Thoracic aorta (tissue), 2 donors: ENCODE data around the gene PTGDR. TPM values are rescaled to one million over a fixed set of nuclear protein-coding genes. Genes with fewer than 3 reads are reported as not detected.

Source experiments
- ATAC-seq: fragments of 150-250 bp; one replicate; pipeline ENCODE4 v1.8.0; 2017; ENCODE audit warnings: low read depth; ENCODE audit not compliant: insufficient number of reproducible peaks, low FRiP score
- DNase-seq: peaks from one replicate; pipeline ENCODE4 v3.0.0-alpha.2; 2020; ENCODE audit warnings: low spot score
- H3K27ac ChIP-seq, 2 donors: fragments of 200-600 bp; sonication (generic); 1 replicate in 1 of 2; 2 replicates in 1 of 2; pipeline ENCODE4 v1.5.1; 2016; ENCODE audit warnings: mild to moderate bottlenecking in 2 of 2, moderate library complexity in 2 of 2
- H3K27me3 ChIP-seq: fragments of 200-600 bp; sonication (generic); replicated peaks from 2 replicates; pipeline ENCODE4 v1.6.0; 2016; ENCODE audit warnings: mild to moderate bottlenecking; ENCODE audit not compliant: insufficient read depth
- H3K36me3 ChIP-seq: fragments of 200-600 bp; sonication (generic); one replicate; pipeline ENCODE4 v1.5.1; 2016
- H3K4me1 ChIP-seq, 2 donors: fragments of 200-600 bp; sonication (generic); 1 replicate in 1 of 2; 2 replicates in 1 of 2; pipeline versions ENCODE4 v1.5.1 to v1.6.0; 2016; ENCODE audit warnings: low read depth in 2 of 2, mild to moderate bottlenecking in 1 of 2; ENCODE audit not compliant: control insufficient read depth in 1 of 2
- H3K4me3 ChIP-seq: fragments of 200-600 bp; sonication (generic); 2 replicates; pipeline ENCODE4 v1.5.1; 2016; ENCODE audit warnings: mild to moderate bottlenecking
- H3K9me3 ChIP-seq: fragments of 200-600 bp; sonication (generic); 2 replicates; pipeline ENCODE4 v1.5.1; 2016
- CTCF ChIP-seq: fragments of 200-600 bp; sonication (generic); IDR thresholded peaks from one replicate; pipeline ENCODE4 v1.5.1; 2019; ENCODE audit warnings: antibody characterized with exemption
- total RNA-seq, 2 donors: library from RNA; depleted of rRNA; stranded (reverse); fragments of >200 nt; gene quantifications; one replicate each; pipeline versions ENCODE4 v1.1.0 to v1.2.3, GENCODE V29; 2016

Gene PTGDR
- total RNA-seq, 2 donors from 2014 or later: 2.0 to 2.9 TPM

- no peaks in the 10 kb centered on the region for H3K9me3 ChIP-seq
- no peak for DNase-seq
- H3K36me3 ChIP-seq: no peaks in the 10 kb centered on the region
- no peak overlapping the region for H3K4me3 ChIP-seq
- no peaks in the 10 kb centered on the region for H3K27me3 ChIP-seq
- no peaks in the 10 kb centered on the region for H3K4me1 ChIP-seq
- ATAC-seq: no peak
- no peak overlapping the region for H3K27ac ChIP-seq
- TF ChIP-seq CTCF: no peak
Observed at GRCh38 chr14:52296378-52296777, 28.9 kb downstream of the PTGDR start.

- H3K4me3 ChIP-seq: no peak overlapping the region
- H3K9me3 ChIP-seq: no peaks in the 10 kb centered on the region
- DNase-seq: no peak
- H3K27ac ChIP-seq: no peak overlapping the region
- no peak for ATAC-seq
- H3K27me3 ChIP-seq: no peaks in the 10 kb centered on the region
- no peaks in the 10 kb centered on the region for H3K36me3 ChIP-seq
- no peak for TF ChIP-seq CTCF
- no peaks in the 10 kb centered on the region for H3K4me1 ChIP-seq
Observed at GRCh38 chr14:52298795-52299194, 31.3 kb downstream of the PTGDR start.

DNA sequence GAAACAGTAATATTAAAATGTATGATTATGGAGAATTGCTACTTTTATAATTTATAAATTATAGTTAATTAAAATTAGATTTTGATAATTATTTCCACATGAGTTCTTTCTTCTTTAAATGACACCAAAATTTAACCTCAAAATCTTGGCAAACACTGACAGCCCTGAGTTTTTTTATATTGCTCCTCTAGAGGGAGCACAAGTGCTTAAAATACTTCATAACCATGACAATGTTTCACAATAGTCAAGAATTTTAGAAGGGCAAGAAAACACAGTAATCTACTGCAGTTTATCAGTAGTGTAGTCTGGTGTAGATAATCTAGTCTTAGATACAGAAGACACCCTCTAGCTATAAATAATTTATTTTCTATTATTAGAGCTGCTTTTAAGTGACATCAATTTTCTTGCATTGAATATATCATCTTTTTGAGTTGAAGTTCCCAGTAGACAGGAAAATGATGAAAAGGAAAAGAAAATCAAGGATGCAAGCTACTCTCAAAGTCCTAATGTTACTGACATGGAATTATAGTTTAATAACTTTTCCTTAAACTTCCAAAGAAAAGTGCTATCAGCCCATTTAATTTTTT lies 32.3 kb downstream of the PTGDR start:
- DNase-seq: no peak
- no peaks in the 10 kb centered on the region for H3K36me3 ChIP-seq
- H3K4me1 ChIP-seq: no peaks in the 10 kb centered on the region
- no peak for ATAC-seq
- peak; percentile 68 for TF ChIP-seq CTCF
- H3K9me3 ChIP-seq: no peaks in the 10 kb centered on the region
- no peaks in the 10 kb centered on the region for H3K27me3 ChIP-seq
- H3K27ac ChIP-seq: no peak overlapping the region
- H3K4me3 ChIP-seq: no peak overlapping the region

GRCh38 chr14:52303236-52303635 lies 35.7 kb downstream of the PTGDR start:
- ATAC-seq (no peak), DNase-seq (no peak)
- Histone ChIP-seq H3K4me3 (no peak overlapping the region), H3K4me1 (no peaks in the 10 kb centered on the region), H3K9me3 (no peaks in the 10 kb centered on the region), H3K27me3 (no peaks in the 10 kb centered on the region), H3K36me3 (no peaks in the 10 kb centered on the region), H3K27ac (no peak overlapping the region)
- TF ChIP-seq CTCF: no peak

DNA sequence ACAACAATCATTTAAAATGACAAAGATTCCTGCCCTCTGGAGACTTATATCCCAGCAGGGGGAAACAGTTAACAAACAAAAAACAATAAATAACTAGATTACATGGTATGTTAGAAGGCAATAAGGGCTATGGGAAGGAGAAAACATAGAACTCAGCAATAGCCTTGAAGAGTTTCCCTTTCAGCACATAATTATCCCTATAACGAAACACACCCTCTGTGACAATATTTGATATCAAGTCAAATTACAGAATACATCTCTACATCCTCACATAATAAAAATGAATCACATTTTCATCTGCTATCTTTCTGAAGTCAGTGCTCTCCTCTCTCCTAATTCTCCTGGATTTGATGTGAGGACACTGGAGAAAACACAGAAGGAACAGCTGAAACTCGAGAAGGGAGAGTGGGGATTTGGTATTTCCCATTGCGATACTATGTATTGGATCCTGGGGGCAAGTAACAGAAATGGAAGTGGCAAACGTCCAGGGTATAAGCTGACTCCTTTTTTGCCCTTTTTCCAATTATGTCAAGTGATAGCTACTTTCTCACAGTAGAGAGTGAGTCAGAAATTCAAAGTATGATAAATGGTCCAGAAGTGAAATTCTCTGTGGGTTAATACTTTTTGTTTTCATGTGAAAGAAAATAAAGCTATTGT lies 36.9 kb downstream of the PTGDR start:
- TF ChIP-seq CTCF: no peak
- no peak overlapping the region for H3K27ac ChIP-seq
- H3K4me1 ChIP-seq: no peaks in the 10 kb centered on the region
- H3K4me3 ChIP-seq: no peak overlapping the region
- H3K27me3 ChIP-seq: no peaks in the 10 kb centered on the region
- H3K36me3 ChIP-seq: no peaks in the 10 kb centered on the region
- ATAC-seq (no peak), DNase-seq (no peak)
- no peaks in the 10 kb centered on the region for H3K9me3 ChIP-seq
